ENCODE data around the gene CCDC187.
"Not testable (repeated sequence)": the region's sequence is repeated elsewhere in the genome, so short reads cannot be mapped to it uniquely, and the experiment has no call there.

The CCDC187 gene

DNA sequence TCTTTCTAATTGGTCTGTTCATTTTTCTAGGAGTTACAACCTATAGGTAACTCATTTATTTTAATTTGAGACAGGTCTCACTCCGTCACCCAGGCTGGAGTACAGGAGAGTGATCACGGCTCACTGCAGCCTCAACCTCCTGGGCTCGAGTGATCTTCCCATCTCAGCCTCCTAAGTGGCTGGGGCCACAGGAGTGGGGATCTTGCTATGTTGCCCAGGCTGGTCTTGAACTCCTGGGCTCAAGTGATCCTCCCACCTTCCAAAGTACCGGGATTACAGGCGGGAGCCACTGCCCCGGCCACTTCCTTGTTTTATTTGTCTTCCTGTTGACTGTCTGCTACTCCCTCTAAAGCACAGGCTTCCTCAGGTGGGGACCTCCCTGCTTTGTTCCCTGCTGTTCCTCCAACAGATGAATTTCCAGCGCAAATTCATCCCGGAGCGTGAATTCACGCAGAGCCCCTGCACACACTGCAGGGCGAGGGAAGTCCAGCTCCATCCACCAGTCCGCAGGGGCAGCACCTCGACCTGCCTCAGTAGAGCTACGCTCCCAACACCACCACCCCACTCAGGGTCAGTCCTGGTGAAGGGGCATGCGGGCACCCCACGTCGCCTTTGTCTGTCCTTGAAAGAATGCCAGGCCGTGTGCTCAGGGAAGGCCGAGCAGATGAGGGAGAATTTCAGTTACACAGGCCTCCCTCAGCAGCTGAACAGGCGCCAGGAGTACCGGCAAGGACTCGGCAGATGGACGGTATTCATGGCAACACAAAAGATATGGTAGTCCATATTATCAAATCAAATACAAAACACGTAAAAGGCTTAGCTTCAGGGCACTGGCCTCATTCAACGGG lies 64.5 kb downstream of the CCDC187 start:
- DNase-seq (ENCODE audit: low spot score), result no peak

DNA sequence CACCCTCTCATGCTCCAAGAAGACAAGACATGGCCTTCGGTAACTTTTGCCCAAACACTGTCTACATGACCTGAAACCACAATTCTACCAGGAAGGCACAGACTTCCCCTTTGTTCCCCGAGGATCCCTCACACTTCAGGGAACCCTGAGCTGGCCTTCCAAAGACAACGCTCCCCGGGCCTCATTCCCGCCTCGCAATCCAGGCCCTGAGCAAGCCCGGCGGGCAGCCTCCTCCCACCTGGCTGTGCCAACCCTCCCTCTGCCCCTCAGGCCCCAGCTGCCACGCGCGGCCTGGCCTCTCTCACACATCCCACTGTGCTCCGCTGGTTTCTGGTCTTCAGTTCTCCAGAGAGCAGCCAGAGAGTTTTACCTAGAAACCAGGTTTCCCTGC lies 65.6 kb downstream of the CCDC187 start:
- no peak for DNase-seq (ENCODE audit: low spot score)

DNA sequence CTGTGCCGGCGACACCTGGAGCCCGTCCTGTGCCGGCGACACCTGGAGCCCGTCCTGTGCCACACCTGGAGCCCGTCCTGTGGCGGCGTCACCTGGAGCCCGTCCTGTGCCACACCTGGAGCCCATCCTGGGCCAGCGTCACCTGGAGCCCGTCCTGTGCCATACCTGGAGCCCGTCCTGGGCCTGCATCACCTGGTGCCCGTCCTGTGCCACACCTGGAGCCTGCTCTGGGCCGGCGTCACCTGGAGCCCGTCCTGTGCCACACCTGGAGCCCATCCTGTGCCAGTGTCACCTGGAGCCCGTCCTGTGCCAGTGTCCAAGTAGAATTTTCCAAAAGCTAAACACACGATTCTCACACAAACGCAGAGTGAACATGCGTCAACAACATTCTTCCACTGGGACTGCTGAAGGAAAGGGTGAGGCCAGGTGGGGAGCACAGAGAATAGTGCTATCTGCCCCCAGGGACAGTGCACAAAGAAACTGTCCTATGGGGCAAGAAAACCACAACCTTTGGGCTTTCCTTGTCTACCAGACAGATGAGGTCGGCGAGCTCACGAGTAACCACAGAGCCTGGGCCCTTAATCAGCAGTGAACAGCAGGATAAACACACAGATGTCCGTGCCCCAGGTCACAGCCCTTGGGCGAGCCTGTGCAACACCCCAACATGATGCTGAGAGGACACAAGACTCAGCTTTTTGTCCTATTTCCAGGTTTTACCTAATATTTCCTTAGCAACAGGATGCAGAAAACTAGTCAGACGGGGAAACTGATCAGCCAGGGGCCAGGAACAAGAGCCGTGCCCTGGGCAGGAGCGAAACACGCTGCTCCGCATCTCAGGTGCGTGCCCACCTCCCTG lies 66.2 kb downstream of the CCDC187 start:
- no peak for DNase-seq (ENCODE audit: low spot score)

DNA sequence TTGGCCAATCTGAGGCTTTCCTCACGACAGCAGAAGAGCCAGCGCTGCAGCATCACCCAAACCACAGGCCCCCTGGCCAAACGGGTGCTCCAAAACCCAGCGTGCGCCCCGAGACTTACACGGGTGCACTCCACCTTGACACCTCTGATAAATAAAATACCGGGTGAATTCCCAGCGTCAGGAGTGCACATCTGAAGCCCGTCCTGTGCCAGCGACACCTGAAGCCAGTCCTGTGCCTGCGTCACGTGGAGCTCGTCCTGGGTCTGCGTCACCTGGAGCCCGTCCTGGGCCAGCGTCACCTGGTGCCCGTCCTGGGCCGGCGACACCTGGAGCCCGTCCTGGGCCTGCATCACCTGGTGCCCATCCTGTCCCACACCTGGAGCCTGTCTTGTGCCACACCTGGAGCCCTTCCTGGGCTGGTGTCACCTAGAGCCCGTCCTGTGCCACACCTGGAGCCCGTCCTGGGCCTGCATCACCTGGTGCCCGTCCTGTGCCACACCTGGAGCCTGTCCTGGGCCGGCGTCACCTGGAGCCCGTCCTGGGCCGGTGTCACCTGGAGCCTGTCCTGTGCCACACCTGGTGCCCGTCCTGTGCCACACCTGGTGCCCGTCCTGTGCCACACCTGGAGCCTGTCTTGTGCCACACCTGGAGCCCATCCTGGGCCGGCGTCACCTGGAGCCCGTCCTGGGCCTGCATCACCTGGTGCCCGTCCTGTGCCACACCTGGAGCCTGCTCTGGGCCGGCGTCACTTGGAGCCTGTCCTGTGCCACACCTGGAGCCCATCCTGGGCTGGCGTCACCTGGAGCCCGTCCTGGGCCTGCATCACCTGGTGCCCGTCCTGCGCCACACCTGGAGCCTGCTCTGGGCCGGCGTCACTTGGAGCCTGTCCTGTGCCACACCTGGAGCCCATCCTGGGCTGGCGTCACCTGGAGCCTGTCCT lies 67.2 kb downstream of the CCDC187 start:
- DNase-seq (ENCODE audit: low spot score), result not testable (repeated sequence)

DNA sequence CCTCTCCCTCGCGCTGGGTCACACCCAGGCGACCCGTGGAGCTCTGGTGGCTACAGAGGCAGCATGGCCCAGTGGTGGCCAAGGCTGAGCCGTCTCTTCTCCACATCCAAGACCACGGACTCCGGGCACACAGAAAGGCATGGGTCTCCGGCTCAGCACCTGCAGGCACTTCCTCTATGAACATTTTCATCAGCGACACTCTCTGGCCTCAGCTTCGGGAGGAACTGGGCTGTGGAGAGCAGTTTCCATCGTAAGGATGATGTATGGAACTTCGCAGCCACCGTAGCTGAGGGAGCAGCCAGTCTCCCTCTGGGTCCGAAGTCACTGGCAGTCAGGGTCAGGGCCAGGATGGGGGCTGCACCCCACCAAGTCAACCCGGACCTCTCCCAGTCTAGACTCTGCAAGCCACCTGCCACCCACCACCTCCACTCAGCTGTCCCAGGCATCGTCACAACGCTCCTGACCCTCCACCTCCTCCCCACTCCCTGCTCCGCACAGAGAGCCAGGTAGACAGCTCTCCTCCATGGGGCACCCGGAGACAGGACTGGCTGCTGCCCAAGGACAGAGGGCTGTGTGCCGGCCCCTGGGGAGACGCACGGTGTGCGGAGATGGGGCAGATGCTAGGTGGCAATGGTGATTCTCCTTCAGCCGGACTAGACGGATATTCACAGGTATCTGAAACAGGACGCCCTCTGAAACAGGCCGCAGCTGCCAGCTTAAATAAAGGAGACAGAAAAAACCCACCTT lies 68.0 kb downstream of the CCDC187 start:
- DNase-seq (ENCODE audit: low spot score), result no peak

DNA sequence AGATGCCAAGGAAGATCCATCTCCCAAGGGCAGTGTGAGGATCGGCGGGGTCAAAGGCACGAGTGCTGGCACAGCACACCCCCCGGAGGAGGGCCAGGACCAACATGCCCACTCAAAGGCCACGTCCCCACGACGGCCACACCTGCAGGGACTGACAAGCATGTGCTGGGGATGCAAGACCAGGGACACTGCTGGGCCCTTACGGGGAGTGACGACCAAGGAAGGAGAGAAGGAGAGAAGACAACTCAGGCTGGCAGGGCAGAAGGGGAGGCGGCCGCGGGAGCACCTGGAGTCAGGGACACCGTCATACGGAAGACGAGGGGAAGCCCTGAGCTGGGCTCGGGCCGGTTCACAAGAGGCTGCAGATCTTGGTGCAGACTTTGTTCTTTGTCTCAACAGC lies 68.7 kb downstream of the CCDC187 start:
- no peak for DNase-seq (ENCODE audit: low spot score)

DNA sequence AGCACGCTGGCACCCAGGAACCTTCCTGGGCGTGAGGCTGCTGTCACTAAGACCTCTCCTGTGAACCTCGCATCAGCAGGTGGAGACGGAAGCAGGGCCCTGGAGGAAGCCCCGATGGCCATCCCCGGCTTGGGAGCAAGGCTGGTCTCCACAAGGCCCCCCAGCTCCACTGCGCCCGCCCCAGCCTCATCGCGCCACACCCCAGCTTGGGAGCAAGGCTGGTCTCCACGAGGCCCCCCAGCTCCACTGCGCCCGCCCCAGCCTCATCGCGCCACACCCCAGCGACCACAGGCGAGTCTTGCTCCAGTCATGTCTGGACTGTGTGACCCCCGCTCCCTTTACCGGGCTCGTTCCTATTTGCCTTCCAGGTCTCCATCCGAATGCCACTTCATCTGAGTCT lies 69.3 kb downstream of the CCDC187 start:
- no peak for DNase-seq (ENCODE audit: low spot score)

DNA sequence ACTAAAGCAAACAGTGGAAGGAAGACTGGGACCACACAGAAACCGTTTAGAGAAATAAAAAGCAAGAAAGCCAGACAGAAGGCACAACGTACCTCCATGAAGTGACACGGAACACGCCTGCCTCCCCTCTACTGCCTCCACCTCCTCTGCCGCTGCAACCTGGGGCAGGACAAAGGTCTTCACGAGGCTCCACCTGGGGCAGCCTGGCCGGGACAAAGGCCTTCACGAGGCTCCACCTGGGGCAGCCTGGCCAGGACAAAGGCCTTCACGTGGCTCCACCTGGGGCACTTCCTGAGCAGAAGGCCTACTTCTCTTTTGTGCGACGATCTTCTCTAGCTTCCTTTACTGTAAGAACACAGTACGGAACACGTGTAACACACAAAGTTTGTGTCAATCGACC lies 70.0 kb downstream of the CCDC187 start:
- no peak for DNase-seq (ENCODE audit: low spot score)

DNA sequence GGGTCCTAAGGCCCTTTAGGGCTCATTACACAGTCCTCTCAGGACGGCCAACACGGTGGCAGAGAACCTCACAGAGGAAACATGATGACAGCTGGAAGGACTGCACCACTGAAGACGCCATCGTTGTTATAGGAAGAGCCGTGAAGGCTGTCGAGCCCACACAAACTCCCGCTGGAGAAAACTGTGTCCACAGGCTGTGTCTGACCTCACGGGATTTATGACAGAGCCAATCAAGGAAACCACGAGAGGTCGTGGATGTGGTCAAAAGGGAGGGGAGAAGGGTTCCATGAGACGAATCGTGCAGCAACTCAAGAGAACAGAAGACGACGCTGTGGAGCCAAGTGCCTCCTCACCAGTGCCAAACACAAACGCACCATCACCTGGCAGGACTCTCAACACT lies 70.5 kb downstream of the CCDC187 start:
- no peak for DNase-seq (ENCODE audit: low spot score)

DNA sequence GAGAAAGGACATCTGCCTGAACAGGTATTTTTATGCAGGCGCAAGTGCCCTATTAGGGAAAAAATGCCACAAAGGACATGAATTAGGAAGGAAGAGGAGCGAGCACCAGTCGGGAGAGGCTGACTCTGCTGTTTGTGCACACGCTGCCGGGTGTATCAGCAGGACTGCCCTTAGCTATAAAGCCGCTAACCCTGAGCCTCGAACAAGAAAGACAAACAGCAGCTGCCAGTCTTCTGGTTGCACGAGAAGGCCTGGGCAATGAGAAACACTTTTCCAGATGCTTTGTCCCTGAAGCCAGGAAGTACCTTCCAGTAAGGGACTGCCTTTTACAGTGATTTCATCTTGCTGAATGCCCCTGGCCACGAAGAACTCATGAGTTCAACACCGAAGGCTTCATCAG lies 70.9 kb downstream of the CCDC187 start:
- no peak for DNase-seq (ENCODE audit: low spot score)

DNA sequence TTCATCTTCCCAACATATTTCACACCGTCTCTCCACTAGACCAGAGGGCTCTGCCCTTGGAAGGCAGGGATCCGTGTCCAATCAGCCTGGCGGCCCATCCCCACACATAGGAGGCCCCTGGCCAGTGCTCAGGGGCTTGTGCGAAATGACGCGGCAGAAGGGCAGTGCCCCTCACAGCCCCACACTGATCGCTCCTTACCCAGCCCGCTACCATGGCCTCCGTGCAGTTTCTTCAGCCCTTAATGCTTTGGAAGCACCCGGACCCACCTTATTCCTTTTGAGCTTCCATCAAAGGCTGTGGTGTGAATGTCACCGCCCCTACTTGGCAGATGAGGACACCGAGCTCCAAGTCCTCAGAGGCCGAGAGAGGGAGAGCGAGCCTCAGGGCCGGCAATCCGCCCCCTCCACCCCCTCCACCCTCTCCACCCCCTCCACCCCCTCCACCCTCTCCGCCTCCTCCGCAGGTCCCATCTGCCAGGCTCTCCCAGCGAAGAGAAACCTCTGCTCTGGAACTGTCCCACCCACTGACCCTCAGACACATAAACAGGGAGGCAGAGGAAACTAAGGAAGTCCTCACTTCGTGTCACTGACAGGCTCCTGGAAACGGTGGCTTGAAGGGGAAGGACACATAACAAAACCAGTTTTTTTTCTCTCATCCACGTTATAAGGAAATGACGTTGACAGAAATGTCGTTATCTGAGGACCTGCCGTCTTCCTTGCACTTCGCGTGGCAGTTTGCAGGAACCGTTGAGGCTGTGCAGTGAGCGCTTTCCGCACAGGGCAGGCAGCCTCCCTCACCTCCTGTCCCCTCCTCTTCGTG lies 72.2 kb downstream of the CCDC187 start:
- DNase-seq (ENCODE audit: low spot score), result peak; percentile 33

DNA sequence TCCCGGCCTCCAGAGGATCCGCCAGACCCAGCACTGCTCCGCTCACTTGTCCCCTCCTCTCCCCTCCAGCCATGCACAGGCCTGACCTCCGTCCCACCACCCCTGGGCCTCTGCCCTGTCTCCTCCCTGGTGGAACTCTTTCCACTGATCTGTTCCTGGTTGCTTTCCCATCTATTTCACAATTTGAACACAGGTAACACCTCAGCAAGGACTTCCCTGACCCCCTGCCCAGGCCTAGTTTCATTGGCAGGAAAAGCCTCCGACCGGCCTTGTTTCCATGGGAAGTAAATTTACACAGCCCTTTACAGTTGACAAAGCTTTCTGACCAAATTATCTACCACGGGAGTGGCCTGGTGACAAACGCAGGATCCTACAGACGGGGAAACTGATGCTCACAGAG lies 73.1 kb downstream of the CCDC187 start:
- DNase-seq (ENCODE audit: low spot score), result no peak

DNA sequence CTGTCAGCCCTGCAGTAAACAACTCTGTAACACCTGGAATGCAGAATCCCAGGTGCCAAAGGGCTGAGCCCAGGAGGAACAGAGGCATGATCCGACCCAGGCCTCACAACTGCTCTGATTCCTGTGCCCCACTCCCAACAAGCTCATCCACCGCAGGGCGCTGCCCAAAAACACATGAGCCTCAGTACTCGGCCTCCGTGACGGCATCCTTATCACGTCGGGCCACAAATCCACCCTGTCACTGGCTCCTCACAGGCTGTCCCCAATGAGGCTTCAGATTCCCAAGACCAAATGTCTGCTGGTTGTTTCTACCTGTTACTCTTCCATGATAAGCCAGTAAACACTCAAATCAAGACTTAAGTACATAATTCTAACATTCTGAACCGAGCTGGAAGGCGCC lies 73.5 kb downstream of the CCDC187 start:
- no peak for DNase-seq (ENCODE audit: low spot score)

DNA sequence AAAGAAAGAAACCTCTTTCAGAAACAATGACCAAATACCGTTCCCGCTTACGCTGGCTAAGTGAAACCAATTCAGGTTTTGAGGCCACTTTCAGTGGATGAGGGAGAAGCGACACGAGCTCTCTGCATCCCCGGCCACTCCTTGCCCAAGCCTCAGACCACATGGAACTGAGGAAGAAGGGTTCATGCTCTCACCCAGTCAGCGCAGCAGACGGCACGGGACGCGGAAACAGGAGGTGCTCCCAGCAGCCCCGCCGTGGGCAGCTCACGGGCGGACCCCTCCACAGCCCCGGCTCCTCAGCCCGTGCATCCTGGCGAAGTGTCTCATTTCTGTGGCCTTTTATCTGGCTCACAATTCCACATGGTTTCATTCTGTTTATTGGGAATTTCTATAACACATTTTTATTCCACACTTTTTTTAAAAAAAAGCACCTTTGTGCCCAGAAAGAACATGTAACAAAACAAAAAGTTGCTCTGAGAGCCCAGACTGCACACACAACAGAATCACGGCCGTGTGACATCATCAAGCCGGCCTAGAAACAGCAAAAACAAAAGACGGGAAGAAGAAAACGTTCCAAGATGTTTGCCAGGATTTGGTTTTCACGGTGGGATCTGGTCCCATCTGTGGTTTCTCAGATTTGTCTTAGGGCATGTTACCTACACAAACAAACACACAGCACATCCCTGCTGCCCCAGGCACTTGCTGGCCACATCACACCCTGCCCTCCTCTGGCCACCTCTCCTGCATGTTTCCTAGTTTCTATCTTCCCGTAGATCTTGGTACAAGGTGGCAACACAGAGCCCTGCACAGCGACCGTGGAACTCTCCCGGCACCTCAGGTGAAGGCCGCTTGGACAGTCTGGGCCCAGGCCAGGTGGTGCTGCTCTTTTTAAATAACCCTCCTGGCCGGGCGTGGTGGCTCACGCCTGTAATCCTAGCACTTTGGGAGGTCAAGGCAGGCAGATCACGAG lies 74.5 kb downstream of the CCDC187 start:
- DNase-seq (ENCODE audit: low spot score), result no peak

DNA sequence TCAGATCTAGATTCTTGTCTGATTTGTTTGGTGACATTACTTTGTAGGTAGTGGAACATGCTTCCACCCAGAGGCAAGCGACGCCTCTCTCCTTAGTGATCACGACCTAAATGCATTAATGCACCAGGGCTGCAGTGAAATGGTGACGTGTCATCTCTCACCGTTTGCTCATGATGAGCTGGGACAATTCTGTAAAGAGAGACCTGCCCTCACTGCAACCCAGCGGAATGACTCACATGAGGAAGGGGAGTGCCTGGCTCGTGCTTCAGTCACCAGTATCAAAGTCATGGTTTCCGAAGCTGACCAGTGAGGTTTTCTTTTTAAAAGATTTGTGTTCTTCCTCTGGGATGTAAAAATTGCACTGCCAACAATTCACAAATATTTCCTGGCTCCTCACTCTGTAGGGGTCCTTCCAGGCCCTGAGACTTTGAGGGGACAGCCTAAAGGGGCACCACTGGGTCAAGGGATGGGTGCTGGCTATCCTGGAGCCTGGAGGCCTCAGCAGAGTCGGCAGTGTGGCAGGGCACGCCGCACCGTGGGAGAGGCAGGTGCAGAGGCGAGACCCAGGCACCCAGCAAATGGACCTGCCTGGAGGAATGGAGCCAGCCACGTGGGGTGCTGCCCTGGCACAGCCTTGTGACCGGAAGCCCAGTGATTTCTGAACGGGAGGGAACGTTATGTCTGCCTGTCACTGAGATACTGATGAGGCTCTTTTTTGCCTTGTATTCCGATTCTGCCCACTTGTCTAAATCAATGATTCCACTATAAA lies 75.6 kb downstream of the CCDC187 start:
- DNase-seq (ENCODE audit: low spot score), result peak; percentile 84

DNA sequence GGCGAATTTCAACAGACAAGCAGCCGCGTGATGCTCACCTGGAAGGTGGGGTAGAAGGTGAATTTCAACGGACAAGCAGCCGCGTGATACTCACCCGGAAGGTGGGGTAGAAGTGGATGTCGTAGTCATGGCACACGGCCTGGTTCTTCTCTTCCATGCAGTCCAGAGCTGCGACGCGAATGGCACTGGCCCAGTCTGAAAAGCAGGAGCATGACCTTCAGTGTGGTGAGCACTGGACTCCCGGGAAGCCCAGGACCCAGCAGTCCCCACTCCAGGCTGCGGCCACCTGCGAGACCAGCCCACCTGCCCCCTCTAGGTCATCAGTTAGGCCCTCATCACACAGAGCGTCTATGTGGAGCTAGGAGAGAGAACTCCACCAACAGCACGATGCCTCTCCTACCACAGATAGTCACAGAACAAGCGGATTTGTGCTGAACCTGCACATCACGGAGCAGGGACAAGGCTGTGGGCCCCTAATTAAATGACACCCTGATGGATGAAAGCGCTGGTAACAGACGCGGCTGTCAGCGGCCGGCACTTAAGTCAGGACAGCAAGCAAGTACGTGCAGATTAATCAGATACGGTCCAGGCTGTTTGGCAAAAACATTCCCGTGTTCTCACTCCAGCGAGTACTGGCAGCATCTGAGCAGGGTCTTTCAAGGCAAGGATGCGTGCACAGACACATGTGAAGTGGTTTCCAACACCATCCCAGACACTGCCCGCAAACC lies 77.0 kb downstream of the CCDC187 start:
- DNase-seq (ENCODE audit: low spot score), result no peak

DNA sequence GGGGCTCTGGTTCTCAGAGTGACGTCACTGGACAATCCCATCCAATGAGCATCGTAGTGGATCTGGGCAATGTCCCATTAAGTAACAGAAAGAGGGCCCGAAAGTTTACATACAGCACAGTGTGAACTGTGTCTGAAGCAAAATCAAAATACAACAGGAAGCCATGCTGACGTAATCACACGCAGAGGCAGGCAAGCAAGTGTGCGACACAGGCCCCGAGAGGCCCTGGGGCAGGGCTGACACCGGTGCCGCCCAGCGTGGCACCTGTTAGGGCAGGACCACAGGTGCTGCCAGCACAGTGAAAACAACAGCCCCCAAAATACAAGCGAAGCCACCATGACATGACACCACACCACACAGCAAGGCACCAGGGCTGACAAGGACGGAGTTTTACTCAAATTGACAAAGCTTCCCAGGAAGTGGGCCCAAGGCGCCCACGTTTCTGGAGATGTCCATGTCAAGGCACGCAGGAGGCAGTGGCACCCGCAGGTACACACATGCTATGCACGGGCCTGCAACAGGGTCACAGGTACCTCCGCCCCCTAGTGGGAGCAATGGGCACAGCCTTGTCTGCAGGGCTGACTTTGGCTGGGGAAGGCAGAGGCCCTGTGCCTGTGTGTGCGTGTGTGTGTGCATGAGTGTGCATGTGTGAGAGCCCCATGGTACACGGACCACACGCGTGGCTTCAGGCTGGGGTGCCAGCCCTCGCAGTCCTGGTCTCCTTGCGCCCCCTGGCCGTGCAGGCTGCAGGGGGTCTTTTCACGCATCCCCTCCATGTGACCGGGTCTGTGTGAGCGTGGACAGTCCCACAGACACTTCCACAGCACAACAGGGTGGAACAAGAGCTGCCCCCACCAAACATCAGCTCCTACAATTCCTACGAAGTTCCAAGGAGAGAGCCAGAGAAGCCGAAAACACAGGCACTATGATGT lies 77.9 kb downstream of the CCDC187 start:
- no peak for DNase-seq (ENCODE audit: low spot score)

Data from kidney capillary endothelial cell (primary cell).